H9 (cell line): Measurements from ENCODE around the gene APPBP2. TPM values are rescaled to one million over a fixed set of nuclear protein-coding genes. Genes with fewer than 3 reads are reported as not detected.

Source experiments
- DNase-seq: peaks from one replicate; pipeline ENCODE4 v3.0.0-alpha.2; 2017
- H2AFZ ChIP-seq: one replicate; pipeline ENCODE4 v1.6.1; 2013; ENCODE audit warnings: mild to moderate bottlenecking, low read length, control low read depth, moderate library complexity
- H2AK5ac ChIP-seq: 2 replicates; pipeline ENCODE4 v1.6.1; 2013; ENCODE audit warnings: low read length, control low read depth, mixed read lengths; ENCODE audit not compliant: insufficient read length
- H2BK120ac ChIP-seq: one replicate; pipeline ENCODE4 v1.6.1; 2013; ENCODE audit warnings: low read depth, mild to moderate bottlenecking, low read length, control low read depth, inconsistent platforms; ENCODE audit not compliant: poor library complexity, severe bottlenecking
- H2BK12ac ChIP-seq: 2 replicates; pipeline ENCODE4 v1.6.1; 2013; ENCODE audit warnings: low read length, control low read depth, mixed read lengths, low read depth; ENCODE audit not compliant: insufficient read length
- H2BK15ac ChIP-seq: 2 replicates; pipeline ENCODE4 v1.6.1; 2013; ENCODE audit warnings: low read depth, low read length, control low read depth
- H2BK20ac ChIP-seq: one replicate; pipeline ENCODE4 v1.6.1; 2013; ENCODE audit warnings: low read depth, mild to moderate bottlenecking, low read length, control low read depth, inconsistent platforms; ENCODE audit not compliant: poor library complexity, severe bottlenecking
- H2BK5ac ChIP-seq: 2 replicates; pipeline ENCODE4 v1.6.1; 2013; ENCODE audit warnings: low read length, control low read depth, mixed read lengths; ENCODE audit not compliant: insufficient read length
- H3K14ac ChIP-seq: 2 replicates; pipeline ENCODE4 v1.6.1; 2013; ENCODE audit warnings: low read length, control low read depth; ENCODE audit not compliant: insufficient read depth
- H3K18ac ChIP-seq: 2 replicates; pipeline ENCODE4 v1.6.1; 2013; ENCODE audit warnings: low read depth, mild to moderate bottlenecking, mixed read lengths, low read length, control low read depth; ENCODE audit not compliant: insufficient read length
- H3K23ac ChIP-seq: 2 replicates; pipeline ENCODE4 v1.6.1; 2013; ENCODE audit warnings: low read length, control low read depth, mixed read lengths, low read depth; ENCODE audit not compliant: insufficient read length
- H3K23me2 ChIP-seq: 2 replicates; pipeline ENCODE4 v1.6.1; 2013; ENCODE audit warnings: low read depth, mild to moderate bottlenecking, mixed read lengths, low read length, control low read depth; ENCODE audit not compliant: insufficient read length, poor library complexity, severe bottlenecking
- H3K27ac ChIP-seq: 2 replicates; pipeline ENCODE4 v1.5.1; 2013; ENCODE audit warnings: low read length, control low read depth, mixed read lengths, low read depth; ENCODE audit not compliant: insufficient read length
- H3K27me3 ChIP-seq: 2 replicates; pipeline ENCODE4 v1.6.1; 2013; ENCODE audit warnings: low read length, control low read depth, inconsistent platforms; ENCODE audit not compliant: insufficient read depth
- H3K4ac ChIP-seq: 2 replicates; pipeline ENCODE4 v1.6.1; 2013; ENCODE audit warnings: low read depth, mild to moderate bottlenecking, control low read depth, inconsistent platforms, low read length, moderate library complexity
- H3K4me1 ChIP-seq: 2 replicates; pipeline ENCODE4 v1.6.1; 2013; ENCODE audit warnings: low read length, control low read depth, inconsistent platforms; ENCODE audit not compliant: insufficient read depth
- H3K4me2 ChIP-seq: 2 replicates; pipeline ENCODE4 v1.6.1; 2013; ENCODE audit warnings: low read length, control low read depth, mixed read lengths; ENCODE audit not compliant: insufficient read length, insufficient read depth
- H3K56ac ChIP-seq: 2 replicates; pipeline ENCODE4 v1.6.1; 2013; ENCODE audit warnings: low read depth, mild to moderate bottlenecking, mixed read lengths, low read length, control low read depth; ENCODE audit not compliant: insufficient read length
- H3K79me1 ChIP-seq: 2 replicates; pipeline ENCODE4 v1.6.1; 2013; ENCODE audit warnings: low read depth, mild to moderate bottlenecking, moderate library complexity, low read length, control low read depth, inconsistent platforms; ENCODE audit not compliant: insufficient read depth, poor library complexity, severe bottlenecking
- H3K79me2 ChIP-seq: 2 replicates; pipeline ENCODE4 v1.6.1; 2013; ENCODE audit warnings: low read length, control low read depth, inconsistent platforms; ENCODE audit not compliant: insufficient read depth
- H3K9ac ChIP-seq: 2 replicates; pipeline ENCODE4 v1.6.1; 2013; ENCODE audit warnings: low read length, control low read depth, mixed read lengths; ENCODE audit not compliant: insufficient read length; ENCODE audit errors: extremely low read depth
- H3K9me3 ChIP-seq: one replicate; pipeline ENCODE4 v1.6.1; 2013; ENCODE audit warnings: low read depth, low read length, inconsistent platforms; ENCODE audit not compliant: control insufficient read depth
- H3T11ph ChIP-seq: one replicate; pipeline ENCODE4 v1.6.1; 2013; ENCODE audit warnings: mild to moderate bottlenecking, low read length, control low read depth, inconsistent platforms
- H4K20me1 ChIP-seq: one replicate; pipeline ENCODE4 v1.6.1; 2013; ENCODE audit not compliant: control insufficient read depth, insufficient read length, insufficient read depth
- H4K5ac ChIP-seq: 2 replicates; pipeline ENCODE4 v1.6.1; 2013; ENCODE audit warnings: low read depth, mild to moderate bottlenecking, mixed read lengths, low read length, control low read depth; ENCODE audit not compliant: insufficient read length
- H4K8ac ChIP-seq: replicated peaks from 2 replicates; pipeline ENCODE4 v1.6.1; 2013; ENCODE audit warnings: low read length, control low read depth, mixed read lengths, low read depth; ENCODE audit not compliant: insufficient read length
- H4K91ac ChIP-seq: 2 replicates; pipeline ENCODE4 v1.6.1; 2013; ENCODE audit warnings: low read depth, mild to moderate bottlenecking, moderate library complexity, mixed read lengths, low read length, control low read depth; ENCODE audit not compliant: insufficient read length
- H3K27ac Mint-ChIP-seq, 3 experiments: 2 replicates in 2 of 3; 3 replicates in 1 of 3; pipeline ENCODE4 v1.8.0; 2020 to 2021; ENCODE audit warnings: mixed read lengths in 3 of 3, mild to moderate bottlenecking in 1 of 3, moderate library complexity in 1 of 3
- H3K27me3 Mint-ChIP-seq: 2 replicates; pipeline ENCODE4 v1.8.0; 2021; ENCODE audit warnings: low read depth, mild to moderate bottlenecking, moderate library complexity, mixed read lengths
- H3K36me3 Mint-ChIP-seq, 3 experiments: 2 replicates in 2 of 3; 3 replicates in 1 of 3; pipeline ENCODE4 v1.8.0; 2020 to 2021; ENCODE audit warnings: low read depth in 3 of 3, mixed read lengths in 3 of 3; ENCODE audit not compliant: insufficient read depth in 1 of 3
- H3K4me1 Mint-ChIP-seq, 2 experiments: 2 replicates each; pipeline ENCODE4 v1.8.0; 2020; ENCODE audit warnings: mixed read lengths in 2 of 2
- H3K4me3 Mint-ChIP-seq, 2 experiments: 2 replicates in 1 of 2; 3 replicates in 1 of 2; pipeline ENCODE4 v1.8.0; 2020 to 2021; ENCODE audit warnings: mild to moderate bottlenecking in 2 of 2, mixed read lengths in 2 of 2, moderate library complexity in 1 of 2
- H3K9me3 Mint-ChIP-seq, 2 experiments: 2 replicates in 1 of 2; 3 replicates in 1 of 2; pipeline ENCODE4 v1.8.0; 2020; ENCODE audit warnings: mild to moderate bottlenecking in 2 of 2, mixed read lengths in 2 of 2, moderate library complexity in 1 of 2
- CTCF ChIP-seq: fragments of 200-600 bp; sonication (generic); conservative IDR thresholded peaks from 3 replicates; pipeline ENCODE4 v1.8.0; 2021; ENCODE audit warnings: antibody characterized with exemption, mild to moderate bottlenecking
- WGBS: extraction: QIAGEN DNeasy Blood & Tissue Kit; methylation state at CpG from one replicate; pipeline ENCODE4 v1.1.7; 2013; ENCODE audit warnings: missing lambda C conversion rate, low lambda C conversion rate, mixed read lengths; ENCODE audit not compliant: insufficient read length; ENCODE audit errors: extremely low coverage; 5-methylcytosine and 5-hydroxymethylcytosine counted together
- total RNA-seq: library from RNA; stranded (reverse); gene quantifications from 2 replicates; pipeline ENCODE4 v1.2.1, GENCODE V29; 2021

APPBP2 gene
- total RNA-seq, 1 experiment from 2014 or later = 17.0 TPM

- Histone ChIP-seq H3K4me1 (no peaks in the 10 kb centered on the region; the same call in 1 of the 2 replicates), H3K14ac (no peak overlapping the region), H4K91ac (no peak overlapping the region), H4K20me1 (no peaks in the 10 kb centered on the region), H2BK20ac (no peak overlapping the region), H3K27me3 (no peaks in the 10 kb centered on the region), H3T11ph (no peak overlapping the region), H3K79me2 (no peaks in the 10 kb centered on the region), H3K27ac (no peak overlapping the region), H3K9me3 (no peaks in the 10 kb centered on the region), H4K5ac (no peak overlapping the region), H2BK12ac (no peak overlapping the region), H2AK5ac (no peak overlapping the region), H3K56ac (no peak overlapping the region), H3K79me1 (no peaks in the 10 kb centered on the region), H3K4ac (no peak overlapping the region), H3K9ac (no peak overlapping the region), H2AFZ (no peak overlapping the region), H3K23me2 (no peaks in the 10 kb centered on the region), H2BK15ac (no peak overlapping the region), H3K23ac (no peak overlapping the region), H2BK5ac (no peak overlapping the region), H3K4me2 (no peak overlapping the region), H3K18ac (no peak overlapping the region), H4K8ac (no peak overlapping the region), H2BK120ac (no peak overlapping the region)
- Mint-ChIP-seq H3K4me1 (peaks cover 3% of the 10 kb centered on the region in 2 experiments; a peak in 2 of 4 replicates), H3K27me3 (no peaks in the 10 kb centered on the region; the same call in 1 of the 2 replicates), H3K4me3 (no peak overlapping the region), H3K9me3 (peaks cover 3 to 8% of the 10 kb centered on the region in 2 experiments; a peak in 2 of 5 replicates), H3K36me3 (peaks cover 0 to 17% (median 15%) of the 10 kb centered on the region in 3 experiments; a peak in 5 of 7 replicates), H3K27ac (no peak overlapping the region)
- no peak for DNase-seq
- TF ChIP-seq CTCF = no peak
- no CpG with 5 or more reads among the region's 6 CpGs for WGBS
Measured at GRCh38 chr17:60443713-60444112, 82.3 kb downstream of the APPBP2 start.
